Articular chondrocyte of knee joint (primary cell): ENCODE results near the gene PRSS38. TPM values are rescaled to one million over a fixed set of nuclear protein-coding genes. Genes with fewer than 3 reads are reported as not detected.

Experiments
- total RNA-seq: library from RNA; depleted of rRNA; stranded (reverse); fragments of >200 nt; gene quantifications from 2 replicates; pipeline ENCODE4 v1.2.3, GENCODE V29; 2012

PRSS38 gene
- total RNA-seq, result not detected in 2 replicates

DNA sequence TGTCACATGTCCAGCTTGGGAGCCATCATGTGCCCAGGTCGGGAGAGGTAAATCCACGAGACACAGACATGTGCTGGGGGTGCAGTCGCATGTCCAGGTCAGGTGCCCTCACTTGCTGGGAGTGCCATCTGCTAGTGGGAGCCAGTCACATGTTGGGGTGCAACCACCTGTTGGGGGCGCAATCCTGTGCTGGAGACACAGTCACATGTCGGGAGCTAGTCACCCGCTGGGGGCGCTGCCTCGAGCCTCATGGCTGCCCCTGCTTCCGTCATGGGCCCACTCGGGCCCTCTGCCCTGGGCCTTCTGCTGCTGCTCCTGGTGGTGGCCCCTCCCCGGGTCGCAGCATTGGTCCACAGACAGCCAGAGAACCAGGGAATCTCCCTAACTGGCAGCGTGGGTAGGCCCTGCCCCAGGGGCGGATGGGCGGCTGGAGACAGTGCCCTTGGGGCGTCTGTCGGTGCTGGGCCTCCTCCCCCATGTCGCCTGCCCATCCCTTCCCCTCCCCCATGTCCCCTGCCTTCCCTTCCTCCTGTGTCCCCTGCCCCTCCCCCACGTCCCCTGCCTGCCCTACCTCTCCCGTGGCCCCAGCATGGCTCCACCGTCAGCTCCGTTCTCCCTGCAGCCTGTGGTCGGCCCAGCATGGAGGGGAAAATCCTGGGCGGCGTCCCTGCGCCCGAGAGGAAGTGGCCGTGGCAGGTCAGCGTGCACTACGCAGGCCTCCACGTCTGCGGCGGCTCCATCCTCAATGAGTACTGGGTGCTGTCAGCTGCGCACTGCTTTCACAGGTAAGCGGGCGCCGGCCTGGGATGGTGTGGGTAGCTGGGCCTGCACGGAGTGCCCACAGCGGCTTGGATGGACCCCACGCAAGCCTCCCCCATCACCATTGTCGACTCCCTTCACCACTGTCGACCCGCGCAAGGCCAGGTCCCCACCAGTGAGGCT is at the start of gene PRSS38:
PRSS38 (plus strand) TSS at position 208 of the 942 bp plus-strand sequence; CDS start at position 250, 42 bp downstream.

Other genes starting within 250 kb of the PRSS38 start
- gene JMJD4, start 80.4 kb upstream of the PRSS38 start, total RNA-seq, result 26.6 and 29.1 TPM in 2 replicates
- 37.0 and 41.0 TPM in 2 replicates for gene SNAP47, start 80.2 kb upstream of the PRSS38 start, total RNA-seq
- gene WNT9A, start 132.3 kb downstream of the PRSS38 start, total RNA-seq, result 0.52 and 0.76 TPM in 2 replicates
- gene WNT3A, start 191.3 kb downstream of the PRSS38 start, total RNA-seq, result not detected in 2 replicates